ENCODE results near the gene CCDC57. TPM values are rescaled to one million over a fixed set of nuclear protein-coding genes. Genes with fewer than 3 reads are reported as not detected.

The CCDC57 gene
- total and polyA plus RNA-seq, 9 of the 15 experiments (the other 6 are each of a cell fraction or from before 2014, with no cell fraction given) = 0.83 to 36.2 (median 13.6) TPM

DNA sequence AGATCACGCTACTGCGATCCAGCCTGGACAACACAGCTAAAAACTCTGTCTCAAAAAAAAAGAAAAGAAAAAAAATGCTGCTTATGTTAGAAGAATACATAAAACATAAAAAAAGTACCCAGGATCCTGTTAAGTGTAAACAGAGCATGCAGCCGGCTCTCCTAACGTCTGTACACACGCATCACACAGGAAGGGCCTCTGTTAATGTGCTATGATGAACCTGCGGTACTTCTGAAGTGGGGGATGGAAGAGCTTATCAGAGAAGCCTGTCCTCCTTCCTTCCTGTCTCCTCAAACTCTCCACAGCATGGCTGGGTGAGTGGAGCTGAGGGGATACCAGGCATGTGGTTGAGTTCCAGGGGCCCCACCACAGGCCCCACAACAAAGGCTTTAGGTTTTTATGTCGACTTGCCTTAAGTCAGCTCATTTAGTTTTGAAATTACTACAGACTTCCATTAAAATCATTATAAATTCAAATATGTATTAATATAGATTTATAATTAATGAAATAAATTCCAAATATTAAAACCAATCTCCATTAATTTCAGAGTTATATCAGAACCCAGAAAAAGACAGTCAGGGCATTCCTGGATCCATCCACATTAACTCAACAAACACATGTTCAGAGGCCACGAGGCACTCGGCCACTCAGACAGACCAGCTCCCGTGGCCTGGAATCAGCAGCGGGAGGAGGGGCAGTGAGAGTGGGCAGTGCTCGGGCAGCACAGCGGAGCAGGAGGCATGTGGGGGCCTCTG, 11.7 kb downstream of the CCDC57 start (continued):
- TF ChIP-seq, protein P1, sequence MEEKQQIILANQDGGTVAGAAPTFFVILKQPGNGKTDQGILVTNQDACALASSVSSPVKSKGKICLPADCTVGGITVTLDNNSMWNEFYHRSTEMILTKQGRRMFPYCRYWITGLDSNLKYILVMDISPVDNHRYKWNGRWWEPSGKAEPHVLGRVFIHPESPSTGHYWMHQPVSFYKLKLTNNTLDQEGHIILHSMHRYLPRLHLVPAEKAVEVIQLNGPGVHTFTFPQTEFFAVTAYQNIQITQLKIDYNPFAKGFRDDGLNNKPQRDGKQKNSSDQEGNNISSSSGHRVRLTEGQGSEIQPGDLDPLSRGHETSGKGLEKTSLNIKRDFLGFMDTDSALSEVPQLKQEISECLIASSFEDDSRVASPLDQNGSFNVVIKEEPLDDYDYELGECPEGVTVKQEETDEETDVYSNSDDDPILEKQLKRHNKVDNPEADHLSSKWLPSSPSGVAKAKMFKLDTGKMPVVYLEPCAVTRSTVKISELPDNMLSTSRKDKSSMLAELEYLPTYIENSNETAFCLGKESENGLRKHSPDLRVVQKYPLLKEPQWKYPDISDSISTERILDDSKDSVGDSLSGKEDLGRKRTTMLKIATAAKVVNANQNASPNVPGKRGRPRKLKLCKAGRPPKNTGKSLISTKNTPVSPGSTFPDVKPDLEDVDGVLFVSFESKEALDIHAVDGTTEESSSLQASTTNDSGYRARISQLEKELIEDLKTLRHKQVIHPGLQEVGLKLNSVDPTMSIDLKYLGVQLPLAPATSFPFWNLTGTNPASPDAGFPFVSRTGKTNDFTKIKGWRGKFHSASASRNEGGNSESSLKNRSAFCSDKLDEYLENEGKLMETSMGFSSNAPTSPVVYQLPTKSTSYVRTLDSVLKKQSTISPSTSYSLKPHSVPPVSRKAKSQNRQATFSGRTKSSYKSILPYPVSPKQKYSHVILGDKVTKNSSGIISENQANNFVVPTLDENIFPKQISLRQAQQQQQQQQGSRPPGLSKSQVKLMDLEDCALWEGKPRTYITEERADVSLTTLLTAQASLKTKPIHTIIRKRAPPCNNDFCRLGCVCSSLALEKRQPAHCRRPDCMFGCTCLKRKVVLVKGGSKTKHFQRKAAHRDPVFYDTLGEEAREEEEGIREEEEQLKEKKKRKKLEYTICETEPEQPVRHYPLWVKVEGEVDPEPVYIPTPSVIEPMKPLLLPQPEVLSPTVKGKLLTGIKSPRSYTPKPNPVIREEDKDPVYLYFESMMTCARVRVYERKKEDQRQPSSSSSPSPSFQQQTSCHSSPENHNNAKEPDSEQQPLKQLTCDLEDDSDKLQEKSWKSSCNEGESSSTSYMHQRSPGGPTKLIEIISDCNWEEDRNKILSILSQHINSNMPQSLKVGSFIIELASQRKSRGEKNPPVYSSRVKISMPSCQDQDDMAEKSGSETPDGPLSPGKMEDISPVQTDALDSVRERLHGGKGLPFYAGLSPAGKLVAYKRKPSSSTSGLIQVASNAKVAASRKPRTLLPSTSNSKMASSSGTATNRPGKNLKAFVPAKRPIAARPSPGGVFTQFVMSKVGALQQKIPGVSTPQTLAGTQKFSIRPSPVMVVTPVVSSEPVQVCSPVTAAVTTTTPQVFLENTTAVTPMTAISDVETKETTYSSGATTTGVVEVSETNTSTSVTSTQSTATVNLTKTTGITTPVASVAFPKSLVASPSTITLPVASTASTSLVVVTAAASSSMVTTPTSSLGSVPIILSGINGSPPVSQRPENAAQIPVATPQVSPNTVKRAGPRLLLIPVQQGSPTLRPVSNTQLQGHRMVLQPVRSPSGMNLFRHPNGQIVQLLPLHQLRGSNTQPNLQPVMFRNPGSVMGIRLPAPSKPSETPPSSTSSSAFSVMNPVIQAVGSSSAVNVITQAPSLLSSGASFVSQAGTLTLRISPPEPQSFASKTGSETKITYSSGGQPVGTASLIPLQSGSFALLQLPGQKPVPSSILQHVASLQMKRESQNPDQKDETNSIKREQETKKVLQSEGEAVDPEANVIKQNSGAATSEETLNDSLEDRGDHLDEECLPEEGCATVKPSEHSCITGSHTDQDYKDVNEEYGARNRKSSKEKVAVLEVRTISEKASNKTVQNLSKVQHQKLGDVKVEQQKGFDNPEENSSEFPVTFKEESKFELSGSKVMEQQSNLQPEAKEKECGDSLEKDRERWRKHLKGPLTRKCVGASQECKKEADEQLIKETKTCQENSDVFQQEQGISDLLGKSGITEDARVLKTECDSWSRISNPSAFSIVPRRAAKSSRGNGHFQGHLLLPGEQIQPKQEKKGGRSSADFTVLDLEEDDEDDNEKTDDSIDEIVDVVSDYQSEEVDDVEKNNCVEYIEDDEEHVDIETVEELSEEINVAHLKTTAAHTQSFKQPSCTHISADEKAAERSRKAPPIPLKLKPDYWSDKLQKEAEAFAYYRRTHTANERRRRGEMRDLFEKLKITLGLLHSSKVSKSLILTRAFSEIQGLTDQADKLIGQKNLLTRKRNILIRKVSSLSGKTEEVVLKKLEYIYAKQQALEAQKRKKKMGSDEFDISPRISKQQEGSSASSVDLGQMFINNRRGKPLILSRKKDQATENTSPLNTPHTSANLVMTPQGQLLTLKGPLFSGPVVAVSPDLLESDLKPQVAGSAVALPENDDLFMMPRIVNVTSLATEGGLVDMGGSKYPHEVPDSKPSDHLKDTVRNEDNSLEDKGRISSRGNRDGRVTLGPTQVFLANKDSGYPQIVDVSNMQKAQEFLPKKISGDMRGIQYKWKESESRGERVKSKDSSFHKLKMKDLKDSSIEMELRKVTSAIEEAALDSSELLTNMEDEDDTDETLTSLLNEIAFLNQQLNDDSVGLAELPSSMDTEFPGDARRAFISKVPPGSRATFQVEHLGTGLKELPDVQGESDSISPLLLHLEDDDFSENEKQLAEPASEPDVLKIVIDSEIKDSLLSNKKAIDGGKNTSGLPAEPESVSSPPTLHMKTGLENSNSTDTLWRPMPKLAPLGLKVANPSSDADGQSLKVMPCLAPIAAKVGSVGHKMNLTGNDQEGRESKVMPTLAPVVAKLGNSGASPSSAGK (IDR thresholded peaks at IDR 0.05) = peak; percentile 69
- TF ChIP-seq ZNF175 (CRISPR knock-in tag; IDR thresholded peaks at IDR 0.05; ENCODE audit: low read depth) (peak; percentile 76), COPS2 (conservative IDR thresholded peaks at IDR 0.05) (no peak), BRF1 (IDR thresholded peaks at IDR 0.05; ENCODE audit: borderline replicate concordance, extremely low read depth, insufficient read length) (no peak), NCOA1 (IDR thresholded peaks at IDR 0.05; ENCODE audit: low read depth) (peak; percentile 26; the same call in 1 of the 2 replicates), HDGF (IDR thresholded peaks at IDR 0.05) (peak; percentile 32; the same call in 1 of the 2 replicates), ZC3H4 (CRISPR knock-in tag; IDR thresholded peaks at IDR 0.05; ENCODE audit: borderline replicate concordance) (no peak), TOE1 (IDR thresholded peaks at IDR 0.05; ENCODE audit: borderline replicate concordance) (no peak), TOE1 (CRISPR knock-in tag; IDR thresholded peaks at IDR 0.05; ENCODE audit: borderline replicate concordance, low read depth) (no peak), JUNB (CRISPR knock-in tag; conservative IDR thresholded peaks at IDR 0.05) (no peak), SMARCB1 (IDR thresholded peaks at IDR 0.05; ENCODE audit: insufficient read length, low read depth) (no peak), BCL6 (CRISPR knock-in tag; IDR thresholded peaks at IDR 0.05) (no peak), POLR2G (IDR thresholded peaks at IDR 0.05; ENCODE audit: low read depth, low read length) (peak; percentile 50; the same call in 1 of the 2 replicates), SP2 (IDR thresholded peaks at IDR 0.05; ENCODE audit: extremely low read depth, low read depth, low read length, poor library complexity, severe bottlenecking) (no peak)
- TF ChIP-seq, protein P2, sequence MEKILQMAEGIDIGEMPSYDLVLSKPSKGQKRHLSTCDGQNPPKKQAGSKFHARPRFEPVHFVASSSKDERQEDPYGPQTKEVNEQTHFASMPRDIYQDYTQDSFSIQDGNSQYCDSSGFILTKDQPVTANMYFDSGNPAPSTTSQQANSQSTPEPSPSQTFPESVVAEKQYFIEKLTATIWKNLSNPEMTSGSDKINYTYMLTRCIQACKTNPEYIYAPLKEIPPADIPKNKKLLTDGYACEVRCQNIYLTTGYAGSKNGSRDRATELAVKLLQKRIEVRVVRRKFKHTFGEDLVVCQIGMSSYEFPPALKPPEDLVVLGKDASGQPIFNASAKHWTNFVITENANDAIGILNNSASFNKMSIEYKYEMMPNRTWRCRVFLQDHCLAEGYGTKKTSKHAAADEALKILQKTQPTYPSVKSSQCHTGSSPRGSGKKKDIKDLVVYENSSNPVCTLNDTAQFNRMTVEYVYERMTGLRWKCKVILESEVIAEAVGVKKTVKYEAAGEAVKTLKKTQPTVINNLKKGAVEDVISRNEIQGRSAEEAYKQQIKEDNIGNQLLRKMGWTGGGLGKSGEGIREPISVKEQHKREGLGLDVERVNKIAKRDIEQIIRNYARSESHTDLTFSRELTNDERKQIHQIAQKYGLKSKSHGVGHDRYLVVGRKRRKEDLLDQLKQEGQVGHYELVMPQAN (IDR thresholded peaks at IDR 0.05; ENCODE audit: borderline replicate concordance) = no peak; the same call in 1 of the 2 replicates
